Nephron progenitor cell (in vitro differentiated cells): ENCODE results near the gene AQP3.

Source experiments
- DNase-seq: peaks from one replicate; pipeline ENCODE4 v3.0.0; 2021
- H3K27ac Mint-ChIP-seq: 2 replicates; pipeline ENCODE4 v1.8.0; 2021; ENCODE audit warnings: mild to moderate bottlenecking, moderate library complexity, mixed read lengths
- H3K27me3 Mint-ChIP-seq: 2 replicates; pipeline ENCODE4 v1.8.0; 2021; ENCODE audit warnings: mild to moderate bottlenecking, low read depth, mixed read lengths; ENCODE audit not compliant: poor library complexity
- H3K36me3 Mint-ChIP-seq: 2 replicates; pipeline ENCODE4 v1.8.0; 2021; ENCODE audit warnings: low read depth, mixed read lengths
- H3K4me1 Mint-ChIP-seq: 2 replicates; pipeline ENCODE4 v1.8.0; 2021; ENCODE audit warnings: mixed read lengths
- H3K4me3 Mint-ChIP-seq: 2 replicates; pipeline ENCODE4 v1.8.0; 2021; ENCODE audit warnings: mild to moderate bottlenecking, moderate library complexity, mixed read lengths
- H3K9me3 Mint-ChIP-seq: 2 replicates; pipeline ENCODE4 v1.8.0; 2021; ENCODE audit warnings: mild to moderate bottlenecking, moderate library complexity, mixed read lengths
- CTCF ChIP-seq: fragments of 200-600 bp; sonication (generic); IDR thresholded peaks from 2 replicates; pipeline ENCODE4 v1.5.0; 2021; ENCODE audit warnings: antibody characterized with exemption

The AQP3 gene

GRCh38 chr9:33453286-33453860, 6.0 kb upstream of the AQP3 start:
- peaks cover 14% of the 10 kb centered on the region for H3K4me1 Mint-ChIP-seq
- H3K9me3 Mint-ChIP-seq: no peaks in the 10 kb centered on the region
- DNase-seq: no peak
- no peak overlapping the region for H3K27ac Mint-ChIP-seq
- TF ChIP-seq CTCF: no peak
- H3K4me3 Mint-ChIP-seq: no peak overlapping the region
- H3K36me3 Mint-ChIP-seq: no peaks in the 10 kb centered on the region
- H3K27me3 Mint-ChIP-seq: peaks cover 14% of the 10 kb centered on the region

DNA sequence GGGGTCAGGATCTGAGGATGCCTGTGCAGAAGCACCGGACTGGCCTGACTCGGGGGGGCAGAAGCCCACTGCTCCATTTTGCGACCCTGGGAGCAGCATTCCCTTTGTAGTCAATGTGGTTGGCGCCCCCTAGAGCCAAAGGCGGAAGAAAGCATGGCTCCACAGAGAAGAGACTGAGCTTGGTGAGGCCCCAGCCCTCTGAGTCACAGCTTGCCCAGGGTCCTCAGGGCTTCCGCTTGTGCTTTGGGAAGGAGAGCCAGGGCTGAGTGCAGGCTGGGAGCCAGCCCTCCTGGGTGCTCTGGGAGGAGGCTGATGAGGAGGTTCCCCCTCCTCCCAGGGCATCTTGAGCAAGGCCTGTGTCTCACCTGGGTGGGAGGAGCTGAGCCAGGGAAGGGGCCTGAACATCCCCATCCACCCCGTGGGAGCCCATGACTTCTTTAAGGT, 5.5 kb upstream of the AQP3 start:
- Mint-ChIP-seq H3K36me3 (no peaks in the 10 kb centered on the region), H3K27me3 (peaks cover 20% of the 10 kb centered on the region), H3K4me3 (no peak overlapping the region), H3K27ac (no peak overlapping the region), H3K4me1 (peaks cover 19% of the 10 kb centered on the region), H3K9me3 (no peaks in the 10 kb centered on the region)
- TF ChIP-seq CTCF: peak; percentile 78
- peak; percentile 75 for DNase-seq

- Mint-ChIP-seq H3K4me3 (no peak overlapping the region), H3K27ac (no peak overlapping the region), H3K36me3 (no peaks in the 10 kb centered on the region), H3K4me1 (peaks cover 38% of the 10 kb centered on the region), H3K9me3 (no peaks in the 10 kb centered on the region), H3K27me3 (peaks cover 36% of the 10 kb centered on the region)
- TF ChIP-seq CTCF: no peak
- DNase-seq: no peak
Measured at GRCh38 chr9:33450621-33451146, 3.3 kb upstream of the AQP3 start.

DNA sequence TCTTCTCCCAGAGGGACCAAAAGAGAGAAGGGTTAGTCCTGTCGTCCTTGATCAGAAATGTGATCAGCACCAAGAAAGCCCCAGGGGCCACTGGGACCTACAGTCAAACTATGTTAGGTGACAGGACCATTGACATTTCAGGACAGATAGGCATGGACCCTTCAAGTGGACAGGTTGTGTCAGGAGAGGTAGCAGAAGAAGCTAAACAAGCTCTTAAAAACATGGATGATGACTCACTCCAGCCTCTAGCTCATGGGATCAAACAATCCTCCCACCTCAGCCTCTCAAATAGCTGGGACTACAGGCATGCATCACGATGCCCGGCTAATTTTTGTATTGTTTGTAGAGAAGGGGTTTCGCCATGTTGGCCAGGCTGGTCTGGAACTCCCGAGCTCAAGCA, 2.3 kb upstream of the AQP3 start:
- H3K36me3 Mint-ChIP-seq: no peaks in the 10 kb centered on the region
- H3K4me1 Mint-ChIP-seq: peaks cover 48% of the 10 kb centered on the region
- no peak overlapping the region for H3K4me3 Mint-ChIP-seq

GRCh38 chr9:33447799-33448553, 583 bp upstream of the AQP3 start:
- Mint-ChIP-seq H3K27ac (no peak overlapping the region), H3K27me3 (peaks cover 39% of the 10 kb centered on the region), H3K9me3 (no peaks in the 10 kb centered on the region), H3K4me3 (peak overlapping the region; percentile 81), H3K36me3 (no peaks in the 10 kb centered on the region), H3K4me1 (peaks cover 53% of the 10 kb centered on the region)
- DNase-seq: no peak
- no peak for TF ChIP-seq CTCF

More for the DNA sequence above, 2.3 kb upstream of the AQP3 start:
- DNase-seq: no peak
- H3K27ac Mint-ChIP-seq: no peak overlapping the region
- TF ChIP-seq CTCF: no peak
- H3K27me3 Mint-ChIP-seq: peaks cover 36% of the 10 kb centered on the region
- H3K9me3 Mint-ChIP-seq: no peaks in the 10 kb centered on the region
